H54 (cell line): ENCODE results near the gene PRUNE2.
A peak's percentile ranks its signal among the peaks of the same experiment; 100 is the strongest.
"Not testable (repeated sequence)": the region's sequence is repeated elsewhere in the genome, so short reads cannot be mapped to it uniquely, and the experiment has no call there.

Experiments used
- DNase-seq: peaks from one replicate; pipeline ENCODE4 v3.0.0; 2011; ENCODE audit warnings: low spot score, mixed read lengths; ENCODE audit not compliant: insufficient read length
- FAIRE-seq: peaks from 3 replicates; lab custom pipeline; 2011; peaks lifted over from hg19 to GRCh38; lab: Jason Lieb, UNC
- POLR2A ChIP-seq: IDR thresholded peaks from 2 replicates; pipeline ENCODE4 v1.6.1; 2011; ENCODE audit warnings: low read depth, mild to moderate bottlenecking, low read length

PRUNE2 gene

DNA sequence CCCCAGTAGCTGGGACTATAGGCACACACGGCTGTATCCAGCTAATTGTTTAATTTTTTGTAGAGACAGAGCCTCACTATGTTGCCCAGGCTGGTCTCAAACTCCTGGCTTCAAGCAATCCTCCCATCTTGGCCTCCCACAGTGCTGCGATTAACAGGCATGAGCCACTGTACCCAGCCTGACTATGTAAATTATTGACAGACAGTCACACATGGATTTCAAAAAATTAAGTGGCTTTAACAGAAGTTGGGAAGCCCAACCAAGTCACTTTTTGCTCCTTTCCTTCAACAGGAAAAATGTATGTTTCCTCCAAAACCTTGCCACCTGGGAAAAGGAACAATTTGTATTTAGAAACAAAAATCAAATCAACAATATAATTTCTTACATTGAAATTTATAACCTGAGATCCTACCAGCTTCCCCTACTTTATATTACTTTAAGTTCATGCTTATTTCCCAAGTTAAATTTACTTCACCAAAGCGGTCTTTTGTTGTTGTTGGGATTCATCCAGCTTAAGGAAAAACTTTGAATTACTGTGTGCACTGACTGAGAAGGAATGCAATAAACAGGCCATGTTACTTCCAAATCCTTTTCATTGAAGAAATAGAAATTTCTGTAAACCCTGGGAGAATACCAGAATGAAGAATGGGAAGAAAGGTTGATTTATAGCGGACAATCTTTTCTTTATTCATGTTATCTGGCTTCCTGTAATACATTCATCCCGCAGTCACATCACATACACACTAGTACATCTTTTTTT is 133.0 kb downstream of the PRUNE2 start:
- no peak for TF ChIP-seq POLR2A
- FAIRE-seq = no peak
- DNase-seq = no peak

DNA sequence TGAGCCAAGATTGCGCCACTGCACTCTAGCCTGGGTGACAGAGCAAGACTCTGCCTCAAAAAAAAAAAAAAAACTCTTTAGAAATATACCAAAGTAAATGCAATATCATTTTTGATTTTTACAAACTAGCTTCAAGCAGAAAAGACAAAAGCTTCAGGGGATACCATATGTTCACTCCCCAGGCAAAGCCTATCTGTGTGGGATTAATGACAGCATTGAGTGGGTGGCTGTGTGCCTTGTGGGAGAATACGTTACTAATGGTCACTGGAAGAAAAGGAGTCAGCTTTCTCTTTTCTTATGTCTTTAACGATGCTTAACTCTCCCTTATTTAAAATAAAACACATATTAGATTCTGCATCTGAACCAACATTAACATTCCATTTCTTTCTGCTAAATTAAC is 139.8 kb downstream of the PRUNE2 start:
- FAIRE-seq = no peak
- no peak for TF ChIP-seq POLR2A
- DNase-seq = no peak

- FAIRE-seq (no peak), DNase-seq (no peak)
- TF ChIP-seq POLR2A = no peak
Observed at GRCh38 chr9:76764138-76764537, 141.8 kb downstream of the PRUNE2 start, which contains the start of gene PCA3. Gene PCA3 (plus strand): TSS chr9:76764438.

DNA sequence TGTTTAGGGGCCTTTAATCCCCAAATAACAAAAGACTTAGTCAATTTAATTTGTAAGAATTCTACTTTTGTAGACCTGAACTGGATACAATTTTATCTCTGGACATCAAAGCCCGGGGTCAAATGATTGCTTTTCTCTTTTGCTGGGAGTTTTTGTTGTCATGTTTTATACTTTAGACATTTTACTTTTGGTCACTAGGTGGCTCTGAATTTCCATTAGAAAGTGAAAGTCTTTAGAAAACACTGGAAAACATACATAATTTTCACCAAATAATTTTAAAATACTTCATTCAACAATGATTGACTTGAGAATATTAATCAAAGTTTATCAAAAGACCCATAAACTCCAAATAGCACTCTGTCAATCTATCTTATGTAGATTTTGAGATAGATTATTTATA is 144.5 kb downstream of the PRUNE2 start:
- TF ChIP-seq POLR2A = no peak
- DNase-seq (peak; percentile 12), FAIRE-seq (no peak)

DNA sequence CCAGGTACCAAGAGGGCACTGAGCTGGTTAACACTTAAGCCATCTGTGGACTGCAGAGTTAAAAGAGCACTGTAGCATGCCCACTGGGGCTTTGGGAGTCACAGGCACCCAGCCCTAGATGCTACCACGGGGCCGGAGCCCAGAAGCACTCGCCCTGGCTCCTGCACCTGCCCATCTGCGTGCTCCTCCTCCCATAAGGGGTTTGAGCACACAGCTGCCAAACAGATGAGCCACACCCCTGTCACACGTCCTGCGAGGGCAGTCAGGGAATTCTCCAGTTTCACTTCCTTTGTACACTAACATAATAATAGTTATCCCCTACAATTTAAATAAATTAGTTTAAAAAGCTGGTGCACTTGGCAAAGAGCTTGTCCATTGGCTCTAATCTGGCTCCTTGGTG is 146.2 kb downstream of the PRUNE2 start:
- TF ChIP-seq POLR2A = no peak
- FAIRE-seq (no peak), DNase-seq (no peak)

DNA sequence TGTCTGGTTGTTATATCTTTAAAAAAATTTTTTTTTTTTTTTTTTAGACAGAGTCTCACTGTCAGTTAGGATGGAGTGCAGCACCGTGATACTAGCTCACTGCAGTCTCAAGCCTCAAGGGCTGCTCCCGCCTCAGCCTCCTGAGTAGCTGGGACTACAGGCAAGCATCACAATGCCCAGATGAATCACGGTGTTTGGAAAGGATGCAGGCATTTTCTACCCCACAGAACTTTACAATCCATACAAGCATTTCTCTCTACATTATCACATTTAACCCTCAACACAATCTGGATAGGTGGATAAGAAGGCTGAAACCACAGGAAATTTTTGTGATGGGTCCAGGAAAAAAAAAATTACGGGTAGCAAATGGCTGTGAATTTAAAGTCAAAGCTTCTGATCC is 147.4 kb downstream of the PRUNE2 start:
- FAIRE-seq (no peak), DNase-seq (no peak)
- TF ChIP-seq POLR2A = no peak

GRCh38 chr9:76756941-76757673 is 148.8 kb downstream of the PRUNE2 start:
- FAIRE-seq = no peak
- no peak for DNase-seq
- TF ChIP-seq POLR2A = no peak

DNA sequence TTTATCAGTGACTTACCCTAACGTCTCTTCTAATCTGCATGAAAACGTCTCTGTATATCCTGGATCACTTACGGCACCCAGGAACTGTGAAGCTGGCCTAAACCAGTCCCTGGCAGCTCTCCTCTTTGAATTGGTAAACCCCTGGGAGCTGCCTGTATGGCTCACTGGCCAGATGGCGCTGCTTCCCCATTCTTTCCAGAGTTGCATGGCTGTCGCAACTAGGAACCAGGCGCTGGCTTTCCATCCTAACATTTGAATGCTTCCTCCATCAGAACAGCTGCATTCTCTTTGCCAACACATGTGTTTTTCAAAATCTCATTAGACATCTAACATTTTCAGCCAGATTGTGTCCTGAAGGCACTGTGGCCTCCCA is 149.7 kb downstream of the PRUNE2 start:
- TF ChIP-seq POLR2A = no peak
- DNase-seq = peak; percentile 33
- FAIRE-seq = no peak

- DNase-seq = no peak
- TF ChIP-seq POLR2A = no peak
- FAIRE-seq = no peak
Observed at GRCh38 chr9:76751001-76751400, 154.9 kb downstream of the PRUNE2 start.

- DNase-seq (no peak), FAIRE-seq (no peak)
- no peak for TF ChIP-seq POLR2A
Observed at GRCh38 chr9:76744336-76744735, 161.6 kb downstream of the PRUNE2 start.

DNA sequence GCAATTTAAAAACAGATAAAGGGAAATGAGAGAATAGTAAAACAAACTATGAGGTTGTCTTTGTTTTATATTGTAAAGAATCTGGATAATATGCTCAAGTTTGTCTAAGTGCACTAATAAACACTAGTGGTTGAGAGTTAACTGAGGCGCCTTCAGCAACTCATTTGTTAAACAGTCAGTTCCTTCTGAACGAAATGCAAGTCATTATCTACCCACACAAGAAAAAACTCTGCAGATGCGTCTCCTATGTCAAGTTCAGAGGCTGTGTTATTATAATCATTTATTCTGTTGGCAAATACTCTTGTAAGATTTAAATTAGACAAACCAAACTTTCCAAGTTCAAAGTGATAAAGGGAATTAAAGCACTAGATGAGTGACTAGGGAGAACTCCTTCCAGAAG is 162.0 kb downstream of the PRUNE2 start:
- no peak for DNase-seq
- TF ChIP-seq POLR2A = no peak
- no peak for FAIRE-seq

DNA sequence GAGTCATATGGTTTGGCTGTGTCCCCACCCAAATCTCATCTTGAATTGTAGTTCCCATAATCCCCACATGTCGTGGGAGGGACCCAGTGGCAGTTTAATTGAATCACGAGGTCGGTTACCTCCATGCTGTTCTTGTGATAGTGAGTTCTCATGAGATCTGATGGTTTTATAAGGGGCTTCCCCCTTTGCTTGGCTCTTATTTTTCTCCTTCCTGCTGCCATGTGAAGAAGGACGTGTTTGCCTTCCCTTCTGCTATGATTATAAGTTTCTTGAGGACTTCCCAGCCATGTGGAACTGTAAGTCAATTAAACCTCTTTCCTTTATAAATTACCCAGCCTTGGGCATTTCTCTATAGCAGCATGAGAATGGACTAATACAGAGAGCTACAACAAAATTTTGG is 163.0 kb downstream of the PRUNE2 start:
- FAIRE-seq = not testable (repeated sequence)

GRCh38 chr9:76741524-76741923 is 164.4 kb downstream of the PRUNE2 start:
- DNase-seq (no peak), FAIRE-seq (no peak)
- no peak for TF ChIP-seq POLR2A

More for the DNA sequence above, 163.0 kb downstream of the PRUNE2 start:
- DNase-seq = not testable (repeated sequence)

GRCh38 chr9:76738402-76738801 is 167.5 kb downstream of the PRUNE2 start:
- FAIRE-seq (no peak), DNase-seq (no peak)
- no peak for TF ChIP-seq POLR2A
